GM19463 (cell line): ENCODE measurements around the gene SAV1.
"Not testable (repeated sequence)": the region's sequence is repeated elsewhere in the genome, so short reads cannot be mapped to it uniquely, and the experiment has no call there.

Experiments
- ATAC-seq: cut with Tn5 transposase; IDR thresholded peaks from one replicate; pipeline ENCODE4 v1.9.1; 2021; ENCODE audit warnings: mild to moderate bottlenecking, moderate library complexity; ENCODE audit not compliant: unreplicated experiment

The SAV1 gene

DNA sequence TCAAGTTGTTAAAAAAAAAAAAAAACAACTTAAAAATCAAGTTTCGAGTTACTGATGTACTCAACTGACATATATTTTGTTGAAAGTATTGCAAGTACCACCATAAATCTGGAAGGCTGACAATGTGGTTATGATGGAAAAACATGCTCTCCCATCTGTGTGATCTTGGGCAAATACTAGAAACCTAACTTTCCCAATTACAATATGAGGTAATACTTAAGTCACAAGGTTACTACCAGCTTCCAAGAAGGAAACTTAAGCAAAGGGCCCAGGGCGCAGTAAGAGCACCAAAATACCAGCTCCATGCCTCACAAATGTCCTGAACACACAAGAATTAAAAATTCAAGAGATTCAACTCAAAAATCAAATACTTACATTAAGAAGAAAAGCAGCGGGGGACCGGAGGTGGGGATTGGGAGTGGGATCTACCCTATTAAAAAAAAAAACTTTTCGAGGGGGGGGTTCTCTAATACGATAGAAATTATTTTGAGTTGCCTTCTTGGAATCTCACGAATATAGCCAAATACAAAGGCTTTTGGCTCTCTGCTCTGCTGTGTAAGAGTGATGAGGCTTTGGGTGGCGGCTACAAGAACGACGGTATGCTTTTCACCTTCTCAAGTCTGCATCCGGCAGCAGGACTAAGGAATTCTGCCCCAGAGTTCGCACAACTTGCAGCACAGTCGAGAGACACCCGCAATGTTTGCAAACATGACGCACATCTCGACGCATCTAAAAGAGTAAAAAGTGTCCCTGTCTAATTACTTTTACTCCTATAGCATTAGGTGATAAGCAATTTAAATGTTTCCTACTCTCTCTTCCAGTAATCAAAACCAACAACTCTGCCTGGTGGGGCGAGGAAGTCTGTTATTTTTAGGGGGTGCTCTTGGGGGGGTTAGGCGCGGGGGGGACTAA lies 1.1 kb downstream of the SAV1 start:
- ATAC-seq: no peak

DNA sequence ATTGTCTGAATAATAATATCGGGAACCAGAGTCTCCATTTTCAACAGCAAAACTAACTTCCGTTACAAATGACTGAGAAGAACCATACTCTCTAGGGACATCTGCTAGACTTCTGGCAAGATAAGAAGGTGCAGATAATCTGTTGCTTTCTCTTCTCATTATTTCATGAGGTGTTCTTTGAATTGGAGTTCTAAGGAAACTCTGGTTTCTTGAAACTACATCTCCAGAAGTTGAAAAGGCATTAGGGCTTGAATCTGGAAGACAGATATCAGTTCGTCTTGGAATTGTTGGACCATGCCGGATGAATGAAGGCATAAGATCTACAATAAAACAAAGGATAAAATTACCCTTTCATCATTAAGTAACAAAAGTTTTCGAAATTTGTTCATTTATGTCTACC lies 2.8 kb downstream of the SAV1 start:
- ATAC-seq: not testable (repeated sequence)

DNA sequence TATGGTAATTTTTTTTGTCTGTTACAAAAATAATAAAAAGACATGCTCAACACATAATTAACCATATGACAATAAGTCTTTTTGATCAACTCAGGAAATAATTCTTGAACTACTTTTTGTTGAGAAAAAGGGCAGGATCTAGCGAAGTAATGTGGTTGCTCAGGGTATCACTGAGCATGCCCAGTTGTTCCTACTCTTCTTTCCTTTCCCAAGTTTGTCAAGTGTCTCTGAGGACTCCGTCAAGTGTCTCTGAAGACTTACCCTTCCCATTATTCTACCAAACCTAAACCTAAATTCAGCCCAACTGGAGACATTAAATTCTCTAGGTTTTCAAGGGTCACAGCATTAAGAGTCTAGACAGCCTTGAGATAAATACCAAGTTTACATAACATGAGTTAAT lies 3.5 kb downstream of the SAV1 start:
- not testable (repeated sequence) for ATAC-seq

DNA sequence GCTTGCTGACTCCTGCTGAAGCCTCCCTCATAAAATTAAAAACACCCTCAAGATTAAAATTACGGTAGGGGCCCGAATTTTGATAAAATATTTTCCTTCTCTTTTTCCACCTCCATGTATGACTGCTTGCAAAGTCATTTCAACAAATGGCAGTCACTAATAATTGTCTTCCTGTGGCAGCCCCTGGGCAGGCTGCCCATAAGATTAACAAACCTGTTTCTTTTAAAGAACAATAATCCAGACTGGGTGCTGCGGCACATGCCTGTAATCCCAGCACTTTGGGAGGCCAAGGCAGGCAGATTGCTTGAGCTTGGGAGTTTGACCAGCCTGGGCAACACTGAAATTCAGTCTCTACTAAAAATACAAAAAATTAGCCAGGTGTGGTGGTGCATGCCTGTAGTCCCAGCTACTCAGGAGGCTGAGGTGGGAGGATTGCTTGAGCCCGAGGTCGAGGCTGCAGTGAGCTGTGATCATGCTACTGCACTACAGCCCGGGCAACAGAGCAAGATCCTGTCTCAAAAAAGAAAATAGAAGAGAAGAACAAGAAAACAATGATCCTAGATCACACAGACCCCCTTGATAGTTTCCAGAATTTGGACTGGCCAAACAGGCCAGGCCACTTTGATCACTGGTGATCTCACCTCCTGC lies 8.7 kb downstream of the SAV1 start:
- no peak for ATAC-seq

DNA sequence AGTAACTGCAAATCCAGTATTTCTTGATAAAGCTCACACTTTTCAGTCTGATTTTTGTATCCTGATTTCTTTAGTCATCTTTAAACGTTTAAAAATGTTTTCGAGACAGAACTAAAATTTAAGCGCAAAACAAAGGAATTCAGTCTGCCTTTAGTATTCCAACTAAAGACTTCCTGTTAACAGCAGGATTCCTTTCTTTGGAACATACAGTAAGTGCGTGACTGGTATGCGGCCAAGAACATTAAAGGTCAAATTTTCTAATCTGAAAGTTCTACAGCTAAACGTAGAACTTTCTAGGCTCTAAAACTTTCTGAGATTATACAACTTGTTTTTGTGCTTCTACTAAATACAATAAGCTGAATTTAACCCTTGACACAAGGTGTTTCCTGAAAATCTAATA lies 9.9 kb downstream of the SAV1 start:
- ATAC-seq: no peak

DNA sequence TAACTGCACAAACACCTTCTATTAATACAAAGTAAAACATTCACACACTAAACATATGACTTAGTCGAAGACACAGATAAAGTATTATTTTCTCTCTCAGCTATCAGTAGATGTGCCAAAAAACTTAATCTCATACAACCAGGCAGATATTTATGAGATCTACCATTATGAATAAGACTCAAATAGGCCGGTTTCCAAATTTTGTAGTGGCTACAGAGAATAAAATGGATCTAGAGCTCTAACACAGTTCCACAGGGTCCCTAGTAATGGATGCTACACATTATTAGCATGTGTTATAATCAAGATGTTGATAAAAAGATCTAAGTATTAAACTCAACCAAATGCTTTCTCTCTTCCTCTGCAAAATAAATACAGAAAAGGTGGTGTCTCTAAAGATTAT lies 10.4 kb downstream of the SAV1 start:
- no peak for ATAC-seq

DNA sequence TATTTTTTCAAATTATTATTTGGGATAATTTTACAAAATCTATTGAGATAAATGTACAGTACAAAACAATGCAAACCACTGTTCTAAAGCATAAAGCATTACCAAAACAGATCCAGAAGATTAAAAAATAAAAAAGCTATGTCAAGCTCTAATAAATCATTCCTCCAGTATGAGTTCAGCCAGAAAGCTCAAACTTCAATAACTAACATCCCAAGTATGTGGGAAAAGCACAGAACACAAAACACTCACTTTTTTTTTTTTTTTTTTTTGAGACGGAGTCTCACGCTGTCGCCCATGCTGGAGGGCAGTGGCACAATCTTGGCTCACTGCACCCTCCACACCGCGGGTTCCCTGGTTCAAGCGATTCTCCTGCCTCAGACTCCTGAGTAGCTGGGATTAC lies 11.3 kb downstream of the SAV1 start:
- no peak for ATAC-seq

DNA sequence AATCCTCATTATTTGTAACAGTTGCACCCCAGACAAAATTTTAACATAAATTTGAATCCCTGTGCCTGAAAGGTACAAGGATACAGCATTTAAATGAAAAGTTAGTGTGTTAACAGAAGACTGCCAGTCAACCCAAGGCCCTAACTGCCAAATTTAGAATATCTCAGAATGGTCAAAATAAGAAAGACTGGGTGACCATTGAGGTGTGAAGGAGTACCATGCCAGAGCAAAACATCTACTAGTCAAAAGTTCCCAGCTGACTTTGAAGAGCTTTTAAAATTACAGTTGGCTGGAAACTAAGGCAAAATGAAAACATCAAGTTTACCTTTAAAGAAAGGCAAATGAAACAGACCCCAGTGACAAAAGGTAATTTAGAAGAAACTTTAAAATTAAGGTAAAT lies 18.4 kb downstream of the SAV1 start:
- no peak for ATAC-seq

DNA sequence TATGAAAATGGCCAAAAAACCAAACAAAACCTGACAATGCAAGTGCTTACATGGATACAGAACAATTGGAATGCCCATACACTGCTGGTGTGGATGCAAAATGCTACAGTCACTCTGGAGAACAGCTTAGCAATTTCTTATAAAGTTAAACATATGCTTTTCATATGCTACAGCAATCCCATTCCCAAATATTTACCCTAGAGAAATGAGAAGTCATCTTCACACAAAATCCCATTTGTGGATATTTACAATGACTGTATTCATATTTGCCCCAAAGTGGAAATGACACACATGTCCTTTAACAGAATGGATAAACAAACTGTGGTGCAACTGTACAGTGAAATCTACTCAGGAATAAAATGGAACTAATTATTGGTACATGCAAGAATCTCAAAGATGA lies 20.4 kb downstream of the SAV1 start:
- ATAC-seq: no peak

DNA sequence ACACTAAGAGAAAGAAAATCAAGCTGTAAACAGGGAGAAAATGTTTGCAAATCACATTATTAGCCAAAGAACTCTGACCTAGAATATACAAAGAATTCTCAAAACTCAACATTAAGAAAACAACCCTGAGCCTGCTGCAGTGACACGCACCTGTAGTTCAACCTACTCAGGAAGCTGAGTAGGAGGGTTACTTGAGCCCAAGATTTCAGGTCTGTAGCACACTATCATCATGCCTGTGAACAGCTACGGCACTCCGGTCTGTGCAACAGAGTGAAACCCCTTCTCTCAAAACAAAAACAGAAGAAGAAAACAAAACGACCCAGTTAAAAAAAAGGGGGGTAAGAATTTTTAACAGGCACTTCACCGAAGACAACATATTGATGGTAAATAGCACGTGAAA lies 20.8 kb downstream of the SAV1 start:
- peak; percentile 88 for ATAC-seq

DNA sequence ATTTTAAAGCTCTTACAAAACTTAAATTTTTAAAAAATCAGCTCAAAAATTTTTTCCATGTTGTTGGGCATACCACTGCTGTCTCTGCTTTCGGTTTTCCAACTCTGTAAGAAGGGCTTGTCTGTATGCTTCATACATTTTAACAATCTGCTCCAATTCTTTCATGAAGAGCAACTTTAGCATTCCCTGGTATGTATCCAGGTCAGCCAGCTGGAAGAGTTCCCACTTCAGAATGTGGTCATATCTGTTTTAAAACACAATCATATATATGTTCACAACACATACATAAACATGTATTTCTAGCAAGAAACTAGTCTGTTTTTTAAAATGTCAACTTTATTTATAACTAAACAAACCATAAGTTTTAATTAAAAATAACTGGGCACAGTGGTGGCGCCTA lies 33.0 kb downstream of the SAV1 start:
- ATAC-seq: no peak

DNA sequence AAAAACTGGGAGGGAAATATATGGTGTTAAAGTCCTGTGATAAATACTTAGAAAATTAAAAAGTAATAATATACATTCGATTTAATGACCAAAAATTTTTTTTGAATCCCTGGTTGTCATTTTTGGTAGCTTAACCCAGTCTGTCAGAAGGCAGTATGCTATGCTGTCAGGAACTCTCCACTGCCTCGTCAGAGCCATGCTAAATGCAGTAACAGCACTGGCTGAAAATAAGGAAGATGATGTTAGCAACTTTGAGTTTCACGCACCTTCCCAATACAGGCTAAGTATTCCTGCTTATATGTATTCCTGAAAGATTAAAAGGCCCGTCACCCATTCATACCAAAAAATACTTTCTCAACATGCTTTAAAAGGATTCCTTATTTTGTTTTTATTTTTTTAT lies 34.2 kb downstream of the SAV1 start:
- no peak for ATAC-seq

DNA sequence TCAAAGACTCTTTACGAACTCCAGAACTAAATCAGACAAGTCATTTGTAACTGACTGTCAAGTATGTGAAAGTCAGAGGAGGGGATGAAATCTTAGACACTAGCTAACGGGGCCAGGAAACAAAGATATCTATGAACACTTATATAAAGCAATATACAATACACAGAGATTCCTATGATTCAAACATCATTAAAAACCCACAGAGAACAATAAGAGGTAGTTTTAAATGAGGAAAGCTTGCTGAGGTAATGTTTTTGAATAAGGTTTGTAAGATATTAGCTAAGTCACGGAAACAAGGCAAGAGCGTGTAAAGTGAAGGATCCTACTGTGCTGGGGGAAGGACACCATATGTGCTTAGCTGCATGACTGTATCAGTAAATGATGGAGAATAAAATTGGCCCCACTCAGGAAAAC lies 36.7 kb downstream of the SAV1 start:
- no peak for ATAC-seq

DNA sequence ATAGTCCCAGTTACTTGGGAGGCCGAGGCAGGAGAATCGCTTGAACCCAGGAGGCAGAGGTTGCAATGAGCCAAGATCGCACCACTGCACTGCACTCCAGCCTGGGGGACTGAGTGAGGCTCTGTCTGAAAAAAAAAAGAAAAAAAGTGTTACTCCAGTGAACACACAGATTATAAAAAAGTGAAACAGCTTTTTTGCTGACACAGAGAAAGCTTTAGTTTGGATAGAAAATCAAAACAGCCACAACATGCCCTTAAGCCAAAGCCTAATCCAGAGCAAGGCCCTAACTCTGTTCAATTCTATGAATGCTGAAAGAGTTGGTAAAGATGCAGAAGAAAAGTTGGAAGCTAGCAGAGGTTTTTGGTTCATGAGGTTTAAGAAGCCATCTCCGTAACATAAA lies 43.2 kb downstream of the SAV1 start:
- not testable (repeated sequence) for ATAC-seq

DNA sequence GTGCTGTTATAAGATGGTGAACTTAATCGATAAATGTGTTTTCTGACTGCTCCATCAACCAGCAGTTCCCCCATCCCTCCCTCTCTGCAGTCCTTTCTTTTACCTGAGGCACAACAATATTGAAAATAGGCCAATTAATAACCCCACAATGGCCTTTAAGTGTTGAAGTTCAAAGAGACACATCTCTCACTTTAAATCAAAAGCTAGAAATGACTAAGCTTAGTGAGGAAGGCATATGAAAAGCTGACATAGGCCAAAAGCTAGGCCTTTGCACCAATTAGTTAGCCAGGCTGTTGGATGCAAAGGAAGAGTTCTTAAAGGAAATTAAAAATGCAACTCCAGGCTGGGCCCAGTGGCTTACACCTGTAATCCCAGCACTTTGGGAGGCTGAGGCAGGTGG lies 43.7 kb downstream of the SAV1 start:
- ATAC-seq: no peak

DNA sequence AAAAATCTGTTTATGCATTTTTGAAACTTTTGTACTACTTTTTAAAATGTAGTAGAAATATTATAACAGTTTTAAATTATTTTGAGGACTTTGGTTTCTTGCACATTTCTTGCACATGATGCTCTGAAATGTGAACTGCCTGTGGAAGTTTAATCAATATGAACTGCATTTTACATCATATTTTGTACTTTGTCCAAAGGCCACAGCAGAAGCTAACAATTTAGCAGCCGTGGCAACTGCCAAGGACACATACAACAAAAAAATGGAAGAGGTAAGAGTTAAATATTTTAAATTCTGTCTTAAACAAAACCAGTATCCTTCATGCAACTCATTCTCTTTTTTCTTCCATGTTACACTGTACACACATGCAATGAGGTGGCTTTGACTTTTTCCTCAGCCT lies 45.1 kb downstream of the SAV1 start:
- ATAC-seq: no peak

DNA sequence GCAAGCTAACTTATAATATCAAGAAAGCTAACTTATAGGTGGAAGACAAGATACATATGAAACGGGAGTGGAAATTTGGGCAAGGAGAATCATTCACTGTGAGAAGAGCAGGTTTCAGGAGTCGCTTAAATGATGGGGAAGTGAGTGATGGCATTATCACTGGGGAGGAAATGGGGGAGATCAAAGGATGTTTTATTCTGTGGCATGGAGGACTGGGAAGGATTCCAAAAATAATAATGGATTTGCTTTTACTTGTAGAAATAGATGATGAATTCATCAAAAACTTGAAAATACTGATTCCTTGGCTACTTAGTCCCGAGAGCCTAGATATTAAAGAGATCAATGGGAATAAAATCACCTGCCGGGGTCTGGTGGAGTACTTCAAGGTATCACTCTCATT lies 47.8 kb downstream of the SAV1 start:
- no peak for ATAC-seq

DNA sequence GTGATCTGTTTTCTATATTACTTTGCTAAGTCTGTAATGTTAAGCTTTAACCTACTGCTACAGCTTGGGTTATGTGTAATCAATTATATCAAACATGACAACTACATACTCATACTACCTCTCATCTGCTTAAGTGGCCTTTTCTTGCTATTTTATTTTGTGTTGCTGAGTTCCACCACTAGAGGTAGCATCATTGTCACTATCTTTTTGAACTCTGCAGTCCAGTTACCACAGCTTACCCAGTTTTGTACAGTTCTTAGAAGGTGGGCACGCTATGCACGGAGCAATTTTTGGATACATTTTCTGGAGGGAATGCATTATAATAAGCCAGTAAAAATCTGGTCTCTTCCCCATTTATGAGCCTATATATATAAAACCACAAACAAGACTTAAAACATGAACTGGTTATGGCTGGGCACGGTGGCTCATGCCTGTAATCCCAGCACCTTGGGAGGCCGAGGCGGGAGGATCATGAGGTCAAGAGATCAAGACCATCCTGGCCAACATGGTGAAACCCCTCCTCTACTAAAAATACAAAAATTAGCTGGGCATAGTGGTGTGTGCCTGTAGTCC lies 48.5 kb downstream of the SAV1 start:
- no peak for ATAC-seq

DNA sequence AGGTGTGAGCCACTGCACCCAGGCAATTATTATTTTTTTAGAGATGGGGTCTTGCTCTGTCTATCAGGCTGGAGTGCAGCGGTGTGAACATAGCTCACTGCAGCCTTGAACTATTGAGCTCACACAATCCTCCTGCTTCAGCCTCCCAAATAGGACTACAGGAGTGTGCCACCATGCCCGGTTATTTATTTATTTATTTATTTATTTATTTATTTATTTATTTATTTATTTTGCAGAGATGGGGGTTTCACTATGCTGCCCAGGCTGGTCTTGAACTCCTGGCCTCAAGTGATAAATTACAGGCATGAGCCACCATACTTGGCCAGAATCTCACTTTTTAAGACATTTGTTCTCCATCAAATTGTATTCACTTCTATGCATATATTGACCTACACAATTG lies 51.8 kb downstream of the SAV1 start:
- ATAC-seq: no peak

DNA sequence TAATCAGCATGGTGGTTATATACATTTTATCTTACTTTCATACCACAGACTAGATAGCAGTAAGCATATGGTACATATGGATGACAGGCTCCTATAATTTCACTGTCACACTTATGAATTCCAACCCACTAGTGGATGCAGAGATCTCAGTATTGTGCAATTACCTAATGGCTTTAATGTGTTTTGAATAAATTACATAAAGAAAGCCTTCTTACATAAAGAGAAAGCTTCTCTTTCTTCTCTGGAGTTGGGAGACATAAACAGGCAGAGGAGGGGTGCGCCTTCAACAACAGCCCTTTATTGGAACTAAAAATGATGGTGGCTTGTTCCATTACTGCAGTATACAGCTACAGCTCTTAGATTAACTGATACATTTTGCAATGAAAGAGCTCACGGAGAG lies 52.6 kb downstream of the SAV1 start:
- no peak for ATAC-seq

DNA sequence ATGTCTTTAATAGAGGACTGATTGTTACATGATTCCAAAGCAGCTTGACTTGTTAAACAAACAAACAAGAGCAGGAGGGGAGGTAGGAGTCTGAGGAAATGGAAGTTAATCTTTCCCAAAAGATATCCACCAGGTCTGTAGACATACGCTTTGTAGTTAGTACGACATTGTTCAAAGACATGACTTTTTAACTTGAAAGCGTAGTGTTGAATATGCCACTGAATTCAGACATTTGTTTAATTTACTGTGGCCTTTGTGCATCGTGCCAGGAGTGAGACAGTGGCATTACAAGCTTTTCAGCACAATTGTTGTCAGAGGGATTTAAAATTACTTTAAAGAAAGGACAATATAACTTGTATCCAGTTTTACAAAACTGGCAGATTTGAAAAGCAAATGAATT lies 53.0 kb downstream of the SAV1 start:
- ATAC-seq: no peak

DNA sequence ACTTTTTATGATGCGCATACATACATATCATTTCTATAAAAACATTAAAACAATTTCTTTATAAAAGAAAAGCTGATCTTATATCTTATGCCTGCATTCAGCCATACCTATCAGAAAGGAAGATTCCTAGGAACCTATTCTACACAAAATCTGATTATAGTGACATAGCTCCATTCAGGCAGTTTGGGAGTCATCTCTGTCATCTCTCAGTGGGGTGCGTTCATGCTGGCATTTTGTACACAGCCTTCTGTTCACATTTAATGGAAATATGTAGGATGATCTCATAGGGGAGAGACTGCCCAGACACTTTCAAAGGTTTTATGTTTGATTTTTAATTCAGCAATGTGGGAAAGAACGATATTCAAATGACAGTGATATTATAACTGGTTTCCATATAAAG lies 55.3 kb downstream of the SAV1 start:
- ATAC-seq: no peak
